Bronchial epithelial cell (primary cell): ENCODE data around the gene DCPS. TPM values are rescaled to one million over a fixed set of nuclear protein-coding genes. Genes with fewer than 3 reads are reported as not detected.
"Not testable (repeated sequence)": the region's sequence is repeated elsewhere in the genome, so short reads cannot be mapped to it uniquely, and the experiment has no call there.

ENCODE experiments used
- DNase-seq: peaks from one replicate; pipeline ENCODE4 v3.0.0-alpha.2; 2010; ENCODE audit warnings: low read depth
- FAIRE-seq: peaks from 2 replicates; lab custom pipeline; 2011; peaks lifted over from hg19 to GRCh38; lab: Jason Lieb, UNC
- H3K27me3 ChIP-seq: 2 replicates; pipeline ENCODE4 v1.5.1; 2011; ENCODE audit warnings: low read length; ENCODE audit not compliant: control insufficient read depth, insufficient read depth
- H3K36me3 ChIP-seq: 2 replicates; pipeline ENCODE4 v1.5.1; 2011; ENCODE audit warnings: low read length; ENCODE audit not compliant: control insufficient read depth, insufficient read depth
- H3K4me3 ChIP-seq: 2 replicates; pipeline ENCODE4 v1.5.1; 2011; ENCODE audit warnings: mild to moderate bottlenecking, low read depth, low read length, control low read depth
- total RNA-seq: library from RNA; depleted of rRNA; stranded (reverse); fragments of >200 nt; gene quantifications from 2 replicates; pipeline ENCODE4 v1.2.1, GENCODE V29; 2014
- TF ChIP-seq, protein P1 (sequence below): IDR thresholded peaks from 2 replicates; pipeline ENCODE4 v1.5.1; 2011; ENCODE audit warnings: mild to moderate bottlenecking, moderate library complexity, low read length, control low read depth, inconsistent platforms; ENCODE audit not compliant: insufficient read depth, severe bottlenecking

Gene DCPS
- total RNA-seq, 1 donor from 2014 or later, result 11.6 TPM

DNA sequence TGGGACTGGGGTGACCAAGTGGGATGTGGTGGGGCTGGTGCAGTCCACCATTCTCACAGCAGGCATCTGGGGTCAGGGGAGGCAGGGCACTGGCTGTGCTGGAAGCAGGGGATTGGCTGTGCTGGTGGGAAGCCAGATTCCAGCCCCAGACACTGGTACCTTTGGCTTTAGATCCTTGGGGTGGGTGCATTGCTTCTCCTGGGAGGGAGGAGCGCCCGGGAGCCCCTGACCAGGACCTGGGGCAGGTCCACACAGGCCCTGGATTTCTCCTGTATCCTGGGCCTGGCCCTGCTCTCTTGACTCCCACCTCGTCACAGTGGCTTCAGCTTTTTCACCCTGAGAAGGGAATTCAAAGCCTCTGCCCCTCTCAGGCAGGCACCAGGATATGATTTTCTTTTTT, 90.2 kb downstream of the DCPS start:
- no peak for FAIRE-seq
- TF ChIP-seq, protein P1, sequence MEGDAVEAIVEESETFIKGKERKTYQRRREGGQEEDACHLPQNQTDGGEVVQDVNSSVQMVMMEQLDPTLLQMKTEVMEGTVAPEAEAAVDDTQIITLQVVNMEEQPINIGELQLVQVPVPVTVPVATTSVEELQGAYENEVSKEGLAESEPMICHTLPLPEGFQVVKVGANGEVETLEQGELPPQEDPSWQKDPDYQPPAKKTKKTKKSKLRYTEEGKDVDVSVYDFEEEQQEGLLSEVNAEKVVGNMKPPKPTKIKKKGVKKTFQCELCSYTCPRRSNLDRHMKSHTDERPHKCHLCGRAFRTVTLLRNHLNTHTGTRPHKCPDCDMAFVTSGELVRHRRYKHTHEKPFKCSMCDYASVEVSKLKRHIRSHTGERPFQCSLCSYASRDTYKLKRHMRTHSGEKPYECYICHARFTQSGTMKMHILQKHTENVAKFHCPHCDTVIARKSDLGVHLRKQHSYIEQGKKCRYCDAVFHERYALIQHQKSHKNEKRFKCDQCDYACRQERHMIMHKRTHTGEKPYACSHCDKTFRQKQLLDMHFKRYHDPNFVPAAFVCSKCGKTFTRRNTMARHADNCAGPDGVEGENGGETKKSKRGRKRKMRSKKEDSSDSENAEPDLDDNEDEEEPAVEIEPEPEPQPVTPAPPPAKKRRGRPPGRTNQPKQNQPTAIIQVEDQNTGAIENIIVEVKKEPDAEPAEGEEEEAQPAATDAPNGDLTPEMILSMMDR, result no peak
- H3K36me3 ChIP-seq, result no peaks in the 10 kb centered on the region
- no peaks in the 10 kb centered on the region for H3K27me3 ChIP-seq
- DNase-seq, result no peak
- H3K4me3 ChIP-seq, result no peak overlapping the region

DNA sequence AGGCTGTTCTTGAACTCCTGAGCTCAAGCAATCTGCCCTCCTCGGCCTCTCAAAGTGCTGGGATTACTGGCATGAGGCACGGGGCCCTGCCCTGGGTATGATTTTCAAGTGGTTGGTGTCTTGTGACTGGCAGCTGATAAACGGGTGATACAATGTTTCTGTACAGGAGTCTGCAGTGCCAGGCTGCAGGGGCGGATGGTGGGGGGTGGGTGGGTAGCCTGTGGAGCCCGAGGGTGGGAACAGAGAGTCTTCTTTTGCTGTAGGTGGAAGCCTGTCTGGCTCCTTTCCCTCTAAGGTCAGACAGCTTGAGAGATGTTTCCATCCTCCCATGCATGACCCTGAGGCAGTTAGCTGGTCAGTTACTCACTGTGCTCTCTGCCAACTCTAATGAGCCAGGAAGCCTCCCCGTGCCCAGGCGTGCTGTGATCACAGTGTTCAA, 90.8 kb downstream of the DCPS start:
- not testable (repeated sequence) for H3K27me3 ChIP-seq
- FAIRE-seq, result peak; percentile 7

More for the DNA sequence above, 90.8 kb downstream of the DCPS start:
- H3K36me3 ChIP-seq, H3K4me3 ChIP-seq: not testable (repeated sequence)
- peak; percentile 55 for DNase-seq

Other genes starting within 250 kb of the DCPS start
- gene CDON, start 241.2 kb upstream of the DCPS start, total RNA-seq, result 2.9 TPM in 2 replicates
- 23.6 and 47.9 TPM in 2 replicates for gene RPUSD4, start 92.4 kb upstream of the DCPS start, total RNA-seq
- 15.5 and 15.8 TPM in 2 replicates for gene FAM118B, start 92.3 kb upstream of the DCPS start, total RNA-seq
- gene SRPRA, start 35.2 kb upstream of the DCPS start, total RNA-seq, result 61.3 and 71.3 TPM in 2 replicates
- gene FOXRED1, start 34.9 kb upstream of the DCPS start, total RNA-seq, result 16.0 and 16.8 TPM in 2 replicates
- 2.1 and 3.3 TPM in 2 replicates for gene TIRAP, start 21.0 kb upstream of the DCPS start, total RNA-seq
- 10.9 and 12.4 TPM in 2 replicates for gene ST3GAL4, start 51.6 kb downstream of the DCPS start, total RNA-seq